Measurements from ENCODE around the gene SLC5A1.

Gene SLC5A1

DNA sequence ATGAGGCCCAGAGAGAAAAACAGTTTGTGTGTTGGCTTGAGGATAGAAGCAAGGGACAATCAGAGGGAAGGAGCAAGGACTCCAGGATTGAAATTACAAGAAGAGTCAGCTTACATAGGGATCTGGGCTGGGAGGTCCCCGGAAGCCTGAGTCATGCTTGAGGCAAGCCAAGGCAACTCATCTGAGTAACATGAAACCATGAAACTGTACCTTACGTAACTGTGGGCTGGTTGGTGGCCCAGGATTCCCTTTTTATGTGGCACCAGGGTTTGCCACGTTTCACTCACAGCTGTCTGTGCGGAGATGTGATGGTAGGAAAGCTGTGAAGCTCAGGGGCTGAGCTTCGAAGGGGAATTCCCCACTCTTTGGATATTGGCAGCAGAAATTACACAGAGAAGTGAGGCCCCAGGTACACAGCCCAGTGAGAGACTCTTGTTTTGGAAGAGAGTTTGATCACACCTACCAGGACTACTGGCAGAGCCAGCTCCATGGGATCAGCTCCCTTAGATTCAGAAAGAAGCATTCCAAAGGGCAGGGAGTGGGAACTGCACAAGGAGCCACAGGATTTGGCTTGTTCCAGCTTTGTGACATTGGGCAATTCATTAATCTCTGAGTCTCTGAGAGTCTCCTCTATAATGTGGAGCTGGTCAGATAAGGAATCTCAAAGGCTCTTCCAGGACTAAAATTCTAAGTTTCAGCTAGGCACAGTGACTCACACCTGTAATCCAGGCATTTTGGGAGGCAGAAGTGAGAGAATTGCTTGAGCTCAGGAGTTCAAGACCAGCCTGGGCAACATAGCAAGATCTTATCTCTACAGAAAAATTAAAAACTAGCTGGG lies 7.8 kb downstream of the SLC5A1 start:
- TF ChIP-seq, protein P1, sequence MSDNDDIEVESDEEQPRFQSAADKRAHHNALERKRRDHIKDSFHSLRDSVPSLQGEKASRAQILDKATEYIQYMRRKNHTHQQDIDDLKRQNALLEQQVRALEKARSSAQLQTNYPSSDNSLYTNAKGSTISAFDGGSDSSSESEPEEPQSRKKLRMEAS (IDR thresholded peaks at IDR 0.05; ENCODE audit: low read depth, low read length) = peak; percentile 78
- TF ChIP-seq POLR2A (IDR thresholded peaks at IDR 0.05; ENCODE audit: extremely low read depth, insufficient read length) (no peak), CTCF (IDR thresholded peaks at IDR 0.05; ENCODE audit: low read depth, low read length) (no peak), MYC (IDR thresholded peaks at IDR 0.05; ENCODE audit: low read depth, low read length) (peak; percentile 76)
- H3K4me3 ChIP-seq (ENCODE audit: low read depth, low read length) = no peak overlapping the region
- peak; percentile 93 for DNase-seq (ENCODE audit: low read depth)

GRCh38 chr22:32052244-32052643 lies 9.2 kb downstream of the SLC5A1 start:
- TF ChIP-seq POLR2A (IDR thresholded peaks at IDR 0.05; ENCODE audit: extremely low read depth, insufficient read length) (no peak), CTCF (IDR thresholded peaks at IDR 0.05; ENCODE audit: low read depth, low read length) (no peak), MYC (IDR thresholded peaks at IDR 0.05; ENCODE audit: low read depth, low read length) (no peak)
- TF ChIP-seq, protein P1 (IDR thresholded peaks at IDR 0.05; ENCODE audit: low read depth, low read length) = no peak
- DNase-seq (ENCODE audit: low read depth) = no peak
- no peak overlapping the region for H3K4me3 ChIP-seq (ENCODE audit: low read depth, low read length)

DNA sequence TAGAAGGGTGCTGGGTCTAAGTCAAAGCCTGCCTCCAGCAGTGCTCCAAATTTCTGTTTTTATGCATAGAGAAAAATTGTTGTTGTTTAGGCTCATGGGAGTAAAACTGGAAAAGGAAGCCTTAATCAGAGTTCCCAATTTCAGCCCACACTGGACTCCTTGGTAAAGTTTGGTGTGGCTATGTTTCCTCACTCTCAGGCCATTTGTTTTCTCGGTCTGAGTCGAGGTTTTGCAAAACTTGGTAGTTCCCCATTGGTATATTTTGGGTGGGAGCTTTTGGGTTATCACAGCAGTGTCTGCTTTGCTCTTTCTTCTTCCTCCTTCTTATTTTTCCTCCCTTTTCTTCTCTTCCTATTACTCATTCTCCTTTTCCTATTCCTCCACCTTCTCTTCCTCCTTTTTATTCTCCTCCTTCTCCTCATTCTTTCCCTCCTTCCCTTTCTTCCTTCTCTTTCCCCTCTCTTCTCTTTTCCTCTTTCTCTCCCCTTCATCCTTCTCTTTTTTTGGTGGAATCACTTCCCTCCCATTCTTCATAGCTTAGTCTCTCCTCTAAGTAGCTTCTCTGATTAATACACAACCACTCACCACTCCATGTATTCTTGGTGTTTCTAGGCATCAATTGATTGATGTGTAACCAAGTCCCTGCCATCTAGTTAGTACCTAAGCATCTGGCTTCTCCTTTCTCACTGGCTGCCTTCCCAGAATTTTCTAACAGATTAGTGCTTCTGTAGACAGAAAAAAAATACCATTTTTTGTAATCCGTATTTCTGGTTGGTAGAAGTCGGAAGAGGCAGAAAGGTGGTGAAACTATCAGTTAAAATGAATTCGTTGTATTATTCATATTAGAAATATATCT lies 10.1 kb downstream of the SLC5A1 start:
- H3K4me3 ChIP-seq (ENCODE audit: low read depth, low read length) = no peak overlapping the region
- peak; percentile 11 for DNase-seq (ENCODE audit: low read depth)
- TF ChIP-seq, protein P1 (IDR thresholded peaks at IDR 0.05; ENCODE audit: low read depth, low read length) = no peak
- no peak for TF ChIP-seq CTCF (IDR thresholded peaks at IDR 0.05; ENCODE audit: low read depth, low read length)
- TF ChIP-seq MYC (IDR thresholded peaks at IDR 0.05; ENCODE audit: low read depth, low read length) = no peak
- no peak for TF ChIP-seq POLR2A (IDR thresholded peaks at IDR 0.05; ENCODE audit: extremely low read depth, insufficient read length)

DNA sequence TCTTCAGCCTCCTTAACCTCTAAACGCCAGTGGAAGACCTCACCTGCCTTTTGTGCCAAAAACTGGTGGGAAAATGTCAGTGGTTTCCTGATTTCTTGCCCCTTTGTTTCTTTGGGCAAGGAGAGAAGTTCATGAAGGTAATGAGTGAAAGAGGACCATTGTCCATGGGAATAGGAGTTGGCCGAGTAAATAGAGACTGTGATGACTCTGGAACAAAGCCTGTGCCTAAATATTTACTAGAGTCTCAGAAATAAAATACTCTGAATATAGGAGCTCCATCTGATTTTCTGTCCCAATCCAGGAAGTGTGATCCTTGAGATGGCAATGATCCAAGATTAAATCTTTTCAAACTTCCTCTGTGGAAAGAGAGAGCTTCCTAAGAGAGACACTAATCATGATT lies 12.0 kb downstream of the SLC5A1 start:
- DNase-seq (ENCODE audit: low read depth) = no peak
- no peak overlapping the region for H3K4me3 ChIP-seq (ENCODE audit: low read depth, low read length)
- TF ChIP-seq MYC (IDR thresholded peaks at IDR 0.05; ENCODE audit: low read depth, low read length) (no peak), POLR2A (IDR thresholded peaks at IDR 0.05; ENCODE audit: extremely low read depth, insufficient read length) (no peak), CTCF (IDR thresholded peaks at IDR 0.05; ENCODE audit: low read depth, low read length) (no peak)
- TF ChIP-seq, protein P1 (IDR thresholded peaks at IDR 0.05; ENCODE audit: low read depth, low read length) = no peak

- TF ChIP-seq, protein P1 (IDR thresholded peaks at IDR 0.05; ENCODE audit: low read depth, low read length) = no peak
- TF ChIP-seq CTCF (IDR thresholded peaks at IDR 0.05; ENCODE audit: low read depth, low read length) (no peak), POLR2A (IDR thresholded peaks at IDR 0.05; ENCODE audit: extremely low read depth, insufficient read length) (no peak), MYC (IDR thresholded peaks at IDR 0.05; ENCODE audit: low read depth, low read length) (no peak)
- no peak overlapping the region for H3K4me3 ChIP-seq (ENCODE audit: low read depth, low read length)
- DNase-seq (ENCODE audit: low read depth) = no peak
Observed at GRCh38 chr22:32058656-32059260, 15.7 kb downstream of the SLC5A1 start.

Measured in NB4 (cell line).